Ovary (tissue), 3 donors: ENCODE data around the gene ADAMTS10.
"Not testable (repeated sequence)": the region's sequence is repeated elsewhere in the genome, so short reads cannot be mapped to it uniquely, and the experiment has no call there.

Experiments used
- CTCF ChIP-seq, 3 donors: fragments of 450-650 bp in 2 of 3; fragments of 200-600 bp in 1 of 3; IDR thresholded peaks; one replicate each; pipeline versions ENCODE4 v1.5.1 to v1.8.0; 2016 to 2022; ENCODE audit warnings: antibody characterized with exemption in 3 of 3, mild to moderate bottlenecking in 1 of 3
- POLR2A ChIP-seq: fragments of 450-650 bp; IDR thresholded peaks from one replicate; pipeline ENCODE4 v1.6.1; 2017; ENCODE audit warnings: antibody characterized with exemption, mild to moderate bottlenecking, moderate library complexity
- donor health status: DM: no; HTN: no; CAD: no.

GRCh38 chr19:8637070-8637469, 26.6 kb upstream of the ADAMTS10 start:
- TF ChIP-seq CTCF (IDR thresholded peaks at IDR 0.05); POLR2A: not testable (repeated sequence)
